Activated CD8-positive, alpha-beta memory T cell treated with anti-CD3 and anti-CD28 coated beads, Interleukin-2, amount 50 U/mL, for 24 hours (primary cell): Measurements from ENCODE around the gene ZNF511.

ENCODE experiments used
- DNase-seq: peaks from one replicate; pipeline ENCODE4 v3.0.0-alpha.2; 2020; ENCODE audit errors: extremely low read depth

ZNF511 gene

DNA sequence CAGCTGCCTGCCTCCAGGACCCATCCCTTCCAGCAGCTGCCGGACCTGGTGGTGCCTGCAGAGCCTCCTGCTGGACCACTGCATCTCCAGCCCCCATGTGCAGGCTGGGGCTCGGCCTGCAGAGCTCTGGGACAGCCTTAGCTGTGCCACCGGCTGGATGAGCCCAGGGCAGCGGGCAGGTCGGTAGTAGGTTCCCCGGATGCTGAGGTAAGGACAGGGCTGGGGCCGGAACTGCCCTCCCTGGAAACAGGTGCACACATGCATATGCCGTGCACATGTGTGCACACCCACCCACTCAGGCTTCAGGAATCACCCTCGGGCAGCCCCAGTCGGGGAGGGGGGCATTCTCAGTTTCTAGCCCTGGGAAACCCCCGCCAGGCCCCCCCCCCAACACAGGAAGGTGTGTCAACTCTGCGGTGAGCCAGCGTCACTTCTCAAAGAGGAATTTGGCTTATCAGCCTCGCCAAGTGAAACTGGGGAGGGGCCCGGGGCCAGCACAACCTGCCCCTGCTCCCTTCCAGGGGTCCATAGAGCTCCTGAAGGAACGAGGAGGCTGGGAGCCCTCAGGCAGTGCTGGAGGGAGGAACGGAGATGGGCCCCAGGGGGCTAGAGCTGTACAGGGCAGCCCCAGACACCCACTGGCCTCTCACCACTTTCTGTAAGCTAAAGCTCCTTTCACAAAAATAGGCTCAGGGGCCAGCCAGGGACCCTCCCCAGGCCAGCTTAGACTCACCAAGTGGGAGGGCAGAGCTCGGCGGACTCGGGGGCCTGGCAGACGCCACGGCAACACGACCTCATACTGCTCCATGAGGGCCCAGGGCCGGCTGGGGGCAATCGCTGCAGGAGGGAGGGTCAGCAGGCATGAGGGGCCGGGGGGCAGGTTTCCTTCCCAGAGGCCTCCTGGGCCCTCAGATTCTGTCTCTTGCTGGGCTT is 33.7 kb upstream of the ZNF511 start:
- peak; percentile 76 for DNase-seq

GRCh38 chr10:133275684-133276092 is 33.0 kb upstream of the ZNF511 start:
- DNase-seq = no peak

- DNase-seq = no peak
These were observed 32.6 kb upstream of the ZNF511 start for GRCh38 chr10:133276100-133276434.

- DNase-seq = no peak
These were observed 32.1 kb upstream of the ZNF511 start, which contains the start of gene ADAM8 for GRCh38 chr10:133276435-133277201. Gene ADAM8 (minus strand): TSS chr10:133276868. CDS start chr10:133276817, 51 bp downstream.

DNA sequence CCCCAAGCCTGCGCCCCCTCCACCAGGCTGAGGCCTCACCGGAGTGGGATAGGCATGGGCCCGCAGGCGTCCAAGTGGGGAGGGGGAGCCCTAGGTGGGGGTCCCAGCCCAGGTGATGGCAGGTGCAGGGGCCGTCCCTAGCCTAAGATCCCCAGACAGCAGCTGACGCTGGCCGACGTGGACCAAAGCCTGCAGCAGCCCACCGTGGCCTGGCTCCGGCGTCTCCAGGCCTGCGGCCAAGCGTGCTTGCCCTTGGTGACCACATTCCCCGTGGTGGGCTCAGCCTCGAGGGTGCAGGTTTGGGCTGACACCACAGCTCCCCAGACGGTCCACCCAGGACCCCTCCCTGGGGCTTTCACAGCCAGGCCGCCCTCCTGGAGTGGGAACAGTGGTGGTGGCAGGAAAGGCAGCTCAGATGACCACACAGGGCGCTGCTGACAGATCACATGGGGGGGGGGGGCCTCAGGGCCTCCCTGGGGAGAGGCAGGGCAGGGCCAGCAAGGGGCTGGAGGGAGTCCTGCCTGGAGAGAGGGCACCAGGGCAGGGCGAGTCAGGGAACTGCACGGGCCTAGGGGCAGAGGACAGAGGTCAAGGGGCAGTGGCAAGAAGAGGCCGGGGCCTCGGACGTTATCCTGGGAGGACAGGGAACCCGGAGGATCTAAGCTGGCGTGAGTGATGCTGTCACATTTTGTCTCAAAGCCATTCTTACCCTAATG is 31.3 kb upstream of the ZNF511 start:
- DNase-seq = no peak

DNA sequence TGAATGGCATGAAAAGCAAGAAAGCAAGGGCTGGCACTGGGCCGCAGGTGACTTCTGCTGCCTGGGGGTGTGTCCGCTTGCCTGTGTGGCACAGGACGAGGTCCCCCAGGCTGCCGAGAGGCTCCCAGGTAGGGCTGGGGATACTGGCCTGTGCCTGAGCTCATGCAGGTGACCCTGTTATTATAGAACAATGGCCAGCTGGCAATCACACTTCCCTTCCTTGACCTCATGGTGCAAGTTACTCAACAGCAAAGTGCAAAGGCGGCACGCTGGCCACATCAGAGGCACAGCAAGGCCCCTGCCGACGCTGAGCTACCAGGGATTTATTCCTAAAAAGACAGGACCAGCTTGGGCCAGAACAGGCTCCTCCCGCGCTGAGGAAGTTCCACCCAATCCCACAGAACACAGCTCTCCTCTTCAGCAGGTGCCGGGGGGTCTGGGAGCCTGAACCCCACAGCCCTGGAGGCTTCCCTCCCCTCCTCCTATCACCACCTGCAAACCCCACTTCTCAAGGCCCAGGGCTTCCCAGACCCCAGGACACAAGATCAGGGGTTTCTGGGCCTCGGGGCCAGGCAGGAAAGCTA is 30.6 kb upstream of the ZNF511 start:
- DNase-seq = no peak

DNA sequence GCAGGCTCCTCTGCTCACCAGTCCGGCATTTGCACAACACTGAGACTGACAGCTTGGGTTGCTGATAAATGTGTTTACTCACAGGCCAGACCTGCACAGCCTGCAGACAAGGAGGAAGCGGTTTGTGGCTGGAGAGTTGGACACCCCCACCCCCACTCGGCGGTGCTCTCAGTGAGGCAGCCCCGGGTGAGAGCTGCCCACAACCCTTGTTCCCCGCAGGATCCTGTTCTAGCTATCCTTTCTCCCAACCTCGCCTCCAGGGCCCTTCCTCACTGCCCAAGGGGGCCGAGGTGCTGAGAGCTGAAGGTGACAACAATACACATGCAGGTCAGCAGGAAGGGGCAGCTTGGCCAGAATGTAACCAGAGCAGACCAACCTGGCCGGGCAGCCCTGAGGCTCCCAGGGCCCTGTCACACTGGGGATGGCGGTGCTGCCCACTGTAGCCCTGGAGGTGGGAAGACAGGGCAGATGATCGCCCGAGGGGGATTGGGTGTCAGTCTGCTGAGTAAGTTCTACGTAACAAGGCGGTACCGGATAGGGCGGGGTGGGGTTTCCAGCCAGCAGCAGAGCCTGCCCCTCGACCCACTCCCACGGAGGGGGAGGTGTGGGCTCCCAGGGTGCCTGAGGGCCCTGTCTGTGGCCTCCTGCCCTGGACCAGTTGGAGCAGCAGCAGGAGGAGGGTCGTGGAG is 30.0 kb upstream of the ZNF511 start:
- DNase-seq = no peak

- no peak for DNase-seq
These were observed 29.1 kb upstream of the ZNF511 start for GRCh38 chr10:133279326-133280226.

GRCh38 chr10:133280391-133281059 is 28.2 kb upstream of the ZNF511 start:
- DNase-seq = no peak

GRCh38 chr10:133281084-133281483 is 27.6 kb upstream of the ZNF511 start:
- DNase-seq = no peak

- no peak for DNase-seq
These were observed 26.9 kb upstream of the ZNF511 start for GRCh38 chr10:133281628-133282372.

DNA sequence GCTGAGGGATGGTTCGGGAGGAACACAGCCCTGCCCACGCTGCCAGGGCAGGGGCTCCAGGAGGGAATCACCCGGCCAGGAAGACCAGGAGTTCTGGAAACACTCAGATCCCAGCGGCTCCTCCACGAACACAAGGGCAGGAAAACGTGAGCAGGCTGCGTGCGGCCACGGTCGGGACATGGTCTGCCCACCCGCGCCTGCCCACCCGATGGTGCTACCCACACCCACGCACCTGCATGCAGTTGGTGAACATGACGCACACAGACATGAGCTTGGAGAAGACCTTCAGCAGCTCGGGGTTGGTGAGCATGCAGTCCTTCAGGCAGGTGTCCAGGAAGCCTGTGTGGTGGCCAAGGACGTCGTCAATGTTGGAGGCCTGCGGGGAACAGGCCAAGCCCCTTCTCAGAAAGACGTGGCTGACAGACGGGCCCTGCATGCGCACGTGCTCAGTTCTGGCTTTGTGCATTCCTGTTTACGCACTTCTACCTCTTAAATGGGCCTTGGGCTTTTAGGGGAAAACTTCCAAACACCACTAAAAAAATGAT is 25.8 kb upstream of the ZNF511 start:
- no peak for DNase-seq

- DNase-seq = no peak
These were observed 24.8 kb upstream of the ZNF511 start for GRCh38 chr10:133283931-133284330.

- DNase-seq = no peak
These were observed 23.5 kb upstream of the ZNF511 start for GRCh38 chr10:133285217-133285616.

- no peak for DNase-seq
These were observed 22.3 kb upstream of the ZNF511 start for GRCh38 chr10:133286366-133286765.

- DNase-seq = no peak
These were observed 20.7 kb upstream of the ZNF511 start for GRCh38 chr10:133287832-133288500.

DNA sequence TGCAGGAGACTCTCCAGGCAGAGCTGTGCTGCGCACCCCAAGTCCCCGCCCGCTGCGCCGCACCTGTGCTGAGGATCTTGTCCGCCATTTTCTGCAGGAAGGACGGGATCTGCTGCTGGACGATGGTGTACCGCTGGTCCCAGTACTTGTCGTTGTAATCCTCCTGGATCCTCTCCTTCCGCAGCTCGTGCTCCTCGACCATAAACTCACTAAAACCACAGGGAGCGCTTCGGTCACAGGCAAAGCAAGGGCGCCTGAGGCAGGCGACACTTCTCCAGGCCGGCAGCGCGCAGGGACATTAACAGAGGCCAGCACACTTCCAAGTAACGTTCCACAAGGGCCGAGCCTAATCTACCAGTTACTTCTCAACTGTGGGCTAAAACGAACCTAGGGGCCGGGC is 19.0 kb upstream of the ZNF511 start:
- no peak for DNase-seq
